Effector memory CD4-positive, alpha-beta T cell (primary cell): ENCODE data around the gene KANK3.
"Not testable (repeated sequence)": the region's sequence is repeated elsewhere in the genome, so short reads cannot be mapped to it uniquely, and the experiment has no call there.

Experiments
- DNase-seq, 3 donors: peaks; one replicate each; pipeline ENCODE4 v3.0.0-alpha.2; 2020
- H3K27ac ChIP-seq: 2 replicates; pipeline ENCODE4 v1.7.0; 2013; ENCODE audit warnings: mild to moderate bottlenecking, low read length, moderate library complexity; ENCODE audit not compliant: insufficient read depth, poor library complexity, severe bottlenecking
- H3K27me3 ChIP-seq: replicated peaks from 2 replicates; pipeline ENCODE4 v1.7.0; 2013; ENCODE audit warnings: mild to moderate bottlenecking, low read length; ENCODE audit not compliant: insufficient read depth, control insufficient read depth, poor library complexity, severe bottlenecking
- H3K36me3 ChIP-seq: 2 replicates; pipeline ENCODE4 v1.7.0; 2013; ENCODE audit warnings: mild to moderate bottlenecking, low read length, moderate library complexity; ENCODE audit not compliant: control insufficient read depth, insufficient read depth
- H3K4me1 ChIP-seq: 2 replicates; pipeline ENCODE4 v1.7.0; 2013; ENCODE audit warnings: low read length, mild to moderate bottlenecking; ENCODE audit not compliant: control insufficient read depth, insufficient read depth, poor library complexity, severe bottlenecking
- H3K4me3 ChIP-seq: 2 replicates; pipeline ENCODE4 v1.7.0; 2013; ENCODE audit warnings: low read length, low read depth, mild to moderate bottlenecking; ENCODE audit not compliant: insufficient read depth, poor library complexity, severe bottlenecking
- H3K9me3 ChIP-seq: 2 replicates; pipeline ENCODE4 v1.7.0; 2013; ENCODE audit warnings: mild to moderate bottlenecking, low read length, moderate library complexity; ENCODE audit not compliant: control insufficient read depth

KANK3 gene

GRCh38 chr19:8385566-8385965 is 42.5 kb upstream of the KANK3 start:
- H3K27me3 ChIP-seq, H3K36me3 ChIP-seq, H3K4me3 ChIP-seq, H3K27ac ChIP-seq, H3K4me1 ChIP-seq, DNase-seq, H3K9me3 ChIP-seq: not testable (repeated sequence)

DNA sequence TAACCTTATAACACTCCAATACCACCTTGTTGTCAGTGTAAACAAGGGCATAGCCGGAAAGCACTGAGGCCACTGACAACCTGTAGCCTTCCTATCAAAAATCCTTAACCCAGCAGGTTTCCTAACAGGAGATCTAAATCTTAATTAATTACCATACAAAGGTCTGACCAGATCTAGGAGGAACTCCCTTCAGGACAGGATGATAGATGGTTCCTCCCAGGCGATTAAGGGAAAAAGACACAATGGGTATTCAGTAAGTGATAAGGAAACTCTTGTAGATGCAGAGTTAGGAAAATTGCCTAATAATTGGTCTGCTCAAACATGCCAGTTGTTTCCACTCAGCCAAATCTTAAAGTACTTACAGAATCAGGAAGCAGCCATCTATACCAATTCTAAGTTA is 42.0 kb upstream of the KANK3 start:
- H3K27ac ChIP-seq, DNase-seq, H3K4me1 ChIP-seq, H3K4me3 ChIP-seq, H3K36me3 ChIP-seq, H3K9me3 ChIP-seq, H3K27me3 ChIP-seq: not testable (repeated sequence)

GRCh38 chr19:8384569-8384968 is 41.5 kb upstream of the KANK3 start:
- not testable (repeated sequence) for H3K4me3 ChIP-seq, H3K27me3 ChIP-seq, DNase-seq, H3K4me1 ChIP-seq, H3K27ac ChIP-seq, H3K9me3 ChIP-seq, H3K36me3 ChIP-seq

GRCh38 chr19:8379156-8379891 is 36.3 kb upstream of the KANK3 start:
- not testable (repeated sequence) for H3K4me3 ChIP-seq, H3K36me3 ChIP-seq, H3K27me3 ChIP-seq, H3K9me3 ChIP-seq, H3K27ac ChIP-seq, DNase-seq, H3K4me1 ChIP-seq

GRCh38 chr19:8377598-8377997 is 34.5 kb upstream of the KANK3 start:
- H3K4me1 ChIP-seq: peaks cover 4% of the 10 kb centered on the region
- no peak overlapping the region for H3K27ac ChIP-seq
- H3K36me3 ChIP-seq: no peaks in the 10 kb centered on the region
- DNase-seq: no peak
- no peak overlapping the region for H3K4me3 ChIP-seq
- H3K9me3 ChIP-seq: no peaks in the 10 kb centered on the region
- H3K27me3 ChIP-seq: no peaks in the 10 kb centered on the region

- H3K9me3 ChIP-seq, H3K27me3 ChIP-seq, H3K4me3 ChIP-seq, H3K27ac ChIP-seq, H3K4me1 ChIP-seq, DNase-seq, H3K36me3 ChIP-seq: not testable (repeated sequence)
Observed at GRCh38 chr19:8376373-8376974, 33.4 kb upstream of the KANK3 start.

DNA sequence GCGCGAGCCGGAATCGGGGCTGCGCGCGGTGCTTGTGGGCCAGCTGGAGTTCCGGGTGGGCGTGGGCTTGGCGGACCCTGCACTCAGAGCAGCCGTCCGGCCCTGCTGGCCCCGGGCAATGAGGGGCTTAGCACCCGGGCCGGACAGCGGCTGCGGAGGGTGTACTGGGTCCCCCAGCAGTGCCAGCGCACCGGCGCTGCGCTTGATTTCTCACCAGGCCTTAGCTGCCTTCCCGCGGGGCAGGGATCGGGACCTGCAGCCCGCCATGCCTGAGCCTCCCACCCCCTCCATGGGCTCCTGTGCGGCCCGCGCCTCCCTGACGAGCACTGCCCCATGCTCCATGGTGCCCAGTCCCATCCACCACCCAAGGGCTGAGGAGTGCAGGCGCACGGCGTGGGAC is 32.7 kb upstream of the KANK3 start:
- not testable (repeated sequence) for H3K36me3 ChIP-seq, H3K4me1 ChIP-seq, H3K9me3 ChIP-seq, H3K27ac ChIP-seq, H3K27me3 ChIP-seq, DNase-seq, H3K4me3 ChIP-seq

DNA sequence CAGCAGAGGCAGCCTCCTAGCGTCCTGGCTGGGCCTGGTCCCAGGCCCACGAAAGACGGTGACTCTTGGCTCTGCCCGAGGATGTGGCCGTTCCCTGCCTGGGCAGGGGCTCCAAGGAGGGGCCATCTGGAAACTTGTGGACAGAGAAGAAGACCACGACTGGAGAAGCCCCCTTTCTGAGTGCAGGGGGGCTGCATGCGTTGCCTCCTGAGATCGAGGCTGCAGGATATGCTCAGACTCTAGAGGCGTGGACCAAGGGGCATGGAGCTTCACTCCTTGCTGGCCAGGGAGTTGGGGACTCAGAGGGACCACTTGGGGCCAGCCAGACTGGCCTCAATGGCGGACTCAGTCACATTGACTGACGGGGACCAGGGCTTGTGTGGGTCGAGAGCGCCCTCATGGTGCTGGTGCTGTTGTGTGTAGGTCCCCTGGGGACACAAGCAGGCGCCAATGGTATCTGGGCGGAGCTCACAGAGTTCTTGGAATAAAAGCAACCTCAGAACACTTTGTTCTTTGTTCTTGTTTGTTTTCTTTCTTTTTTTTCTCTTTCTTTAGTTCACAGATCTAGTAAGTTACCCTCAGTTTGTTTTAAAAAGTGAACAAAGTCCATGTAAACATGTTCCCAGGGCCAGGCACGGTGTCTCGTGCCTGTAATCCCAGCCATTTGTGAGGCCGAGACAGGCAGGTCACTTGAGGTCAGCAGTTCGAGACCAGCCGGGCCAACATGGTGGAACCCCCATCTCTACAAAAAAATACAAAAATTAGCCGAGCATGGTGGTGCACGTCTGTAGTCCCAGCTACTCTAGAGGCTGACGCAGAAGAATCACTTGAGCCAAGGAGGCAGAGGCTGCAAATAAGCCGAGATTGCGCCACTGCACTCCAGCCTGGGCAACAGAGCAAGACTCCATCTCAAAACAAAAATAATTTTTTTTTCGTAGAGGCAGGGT is 31.1 kb upstream of the KANK3 start:
- DNase-seq: no peak
- Histone ChIP-seq H3K36me3 (no peaks in the 10 kb centered on the region), H3K4me3 (no peak overlapping the region), H3K27ac (no peak overlapping the region), H3K27me3 (no peaks in the 10 kb centered on the region), H3K9me3 (no peaks in the 10 kb centered on the region), H3K4me1 (peaks cover 4% of the 10 kb centered on the region)

- Histone ChIP-seq H3K27me3 (peaks cover 4% of the 10 kb centered on the region), H3K9me3 (no peaks in the 10 kb centered on the region), H3K4me3 (no peak overlapping the region), H3K36me3 (no peaks in the 10 kb centered on the region), H3K4me1 (no peaks in the 10 kb centered on the region), H3K27ac (no peak overlapping the region)
- no peak for DNase-seq
Observed at GRCh38 chr19:8371011-8371804, 28.1 kb upstream of the KANK3 start.
